ENCODE data around the gene CSRNP3.

CSRNP3 gene

GRCh38 chr2:165698444-165698884 is 229.0 kb downstream of the CSRNP3 start:
- DNase-seq: peak; percentile 21
- peaks cover 3% of the 10 kb centered on the region for H3K27me3 Mint-ChIP-seq
- no peaks in the 10 kb centered on the region for H3K4me1 Mint-ChIP-seq
- H3K4me3 Mint-ChIP-seq: no peak overlapping the region
- no peak overlapping the region for H3K27ac Mint-ChIP-seq
- no peaks in the 10 kb centered on the region for H3K36me3 Mint-ChIP-seq
- no peaks in the 10 kb centered on the region for H3K9me3 Mint-ChIP-seq
- CTCF ChIA-PET: no interaction called here

DNA sequence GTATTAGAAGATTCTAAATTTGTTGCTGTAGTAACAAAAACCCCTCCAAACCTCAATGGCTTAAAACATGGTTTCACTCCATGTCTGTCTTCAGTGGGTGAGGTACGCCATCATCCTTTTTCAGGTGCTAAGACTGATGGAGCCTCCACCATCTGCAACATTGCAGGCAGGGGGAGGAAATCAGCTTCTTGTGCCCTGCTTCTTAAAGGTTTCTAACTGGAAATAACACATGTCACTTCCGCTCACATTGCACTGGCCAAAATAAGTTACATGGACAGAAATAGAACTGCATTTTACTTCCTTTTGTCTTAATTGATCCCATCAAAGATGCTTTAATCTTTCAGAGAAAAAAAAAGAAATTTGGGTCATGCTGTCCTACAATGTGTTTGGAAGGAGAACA is 230.4 kb downstream of the CSRNP3 start:
- CTCF ChIA-PET: interaction anchor here (1.0 to 1.5 kb wide), 2 partner anchors 19 to 174 kb away, joined by 3 to 5 read pairs; no protein-coding TSS in a partner anchor
- Mint-ChIP-seq H3K9me3 (no peaks in the 10 kb centered on the region), H3K4me1 (no peaks in the 10 kb centered on the region), H3K36me3 (no peaks in the 10 kb centered on the region), H3K27ac (no peak overlapping the region), H3K4me3 (no peak overlapping the region), H3K27me3 (peaks cover 3% of the 10 kb centered on the region)
- no peak for DNase-seq

- Mint-ChIP-seq H3K4me1 (no peaks in the 10 kb centered on the region), H3K4me3 (no peak overlapping the region), H3K27me3 (peaks cover 3% of the 10 kb centered on the region), H3K9me3 (no peaks in the 10 kb centered on the region), H3K27ac (no peak overlapping the region), H3K36me3 (no peaks in the 10 kb centered on the region)
- DNase-seq: no peak
- CTCF ChIA-PET: interaction anchor here (1.0 to 1.5 kb wide), 2 partner anchors 18 to 174 kb away, joined by 3 to 5 read pairs; no protein-coding TSS in a partner anchor
Measured at GRCh38 chr2:165700531-165700930, 231.0 kb downstream of the CSRNP3 start.

DNA sequence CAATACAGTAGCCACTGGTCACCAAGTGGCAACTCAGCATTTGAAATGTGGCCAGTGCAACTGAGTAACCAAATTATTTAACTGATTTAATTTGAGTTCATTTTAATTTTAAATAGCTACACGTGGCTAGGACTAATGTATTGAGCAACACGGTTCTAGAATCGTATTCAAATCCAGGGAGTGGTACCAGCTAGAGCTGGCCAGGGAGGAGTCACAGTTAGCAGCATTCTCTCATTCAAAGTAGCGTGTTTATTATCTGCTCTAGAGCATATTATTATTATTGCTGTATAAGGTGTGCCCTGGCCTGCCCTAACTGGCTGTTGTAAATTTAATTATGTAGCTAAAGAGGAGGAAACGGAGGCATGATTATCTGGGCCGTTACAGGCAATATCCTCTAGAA is 231.6 kb downstream of the CSRNP3 start:
- CTCF ChIA-PET: interaction anchor here (1.5 kb wide), 1 partner anchor 173 kb away, joined by 5 read pairs; no protein-coding TSS in a partner anchor
- Mint-ChIP-seq H3K4me1 (no peaks in the 10 kb centered on the region), H3K9me3 (no peaks in the 10 kb centered on the region), H3K36me3 (no peaks in the 10 kb centered on the region), H3K27me3 (peaks cover 3% of the 10 kb centered on the region), H3K4me3 (no peak overlapping the region), H3K27ac (no peak overlapping the region)
- no peak for DNase-seq

DNA sequence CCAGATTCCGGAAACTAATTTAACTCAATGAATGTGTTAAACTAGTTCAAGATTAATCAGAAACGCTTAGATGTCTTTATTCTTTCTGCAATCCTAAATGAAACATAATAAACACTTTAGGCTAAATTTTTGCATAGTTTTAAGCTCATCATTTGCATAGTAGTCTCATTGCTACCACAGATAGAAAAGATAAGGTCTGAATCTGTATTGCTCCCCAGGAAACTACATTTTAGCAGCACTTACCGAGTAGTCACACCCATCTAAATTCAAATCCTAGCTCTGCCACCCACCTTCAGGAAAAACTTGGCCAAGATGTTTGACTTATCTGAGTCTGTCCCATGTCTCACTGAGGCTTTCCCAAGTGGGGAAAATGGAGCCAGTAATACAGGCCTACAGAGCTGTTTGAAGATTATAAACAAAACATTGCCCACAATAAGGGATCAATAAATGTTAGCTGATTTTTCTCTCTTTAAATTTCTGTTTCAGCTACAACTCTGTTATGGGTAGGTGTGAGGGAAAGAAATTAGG is 237.5 kb downstream of the CSRNP3 start:
- H3K4me1 Mint-ChIP-seq: no peaks in the 10 kb centered on the region
- H3K27me3 Mint-ChIP-seq: no peaks in the 10 kb centered on the region
- no peak overlapping the region for H3K4me3 Mint-ChIP-seq
- H3K9me3 Mint-ChIP-seq: no peaks in the 10 kb centered on the region
- no peak overlapping the region for H3K27ac Mint-ChIP-seq
- no peaks in the 10 kb centered on the region for H3K36me3 Mint-ChIP-seq
- no peak for DNase-seq
- CTCF ChIA-PET: no interaction called here

DNA sequence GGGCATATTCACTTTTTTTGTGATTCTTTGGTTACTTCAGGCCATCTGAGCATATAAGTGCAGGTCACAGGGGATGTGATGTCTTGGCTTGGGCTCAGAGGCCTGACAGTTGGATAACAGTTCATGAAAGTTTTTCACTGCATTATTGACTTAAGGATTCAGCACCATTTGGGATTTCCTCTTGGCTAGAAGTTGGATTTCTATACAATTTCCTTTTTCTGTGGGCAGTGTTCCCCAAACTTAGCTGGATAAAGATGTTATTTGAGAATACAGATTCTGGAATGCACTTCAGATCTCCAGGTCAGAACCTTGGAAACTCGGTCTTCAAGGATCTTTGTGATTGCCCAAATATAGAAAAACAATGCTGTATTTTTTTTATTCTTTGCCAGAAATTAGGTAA is 246.6 kb downstream of the CSRNP3 start:
- H3K4me3 Mint-ChIP-seq: no peak overlapping the region
- no peaks in the 10 kb centered on the region for H3K4me1 Mint-ChIP-seq
- H3K27ac Mint-ChIP-seq: no peak overlapping the region
- CTCF ChIA-PET: no interaction called here
- no peaks in the 10 kb centered on the region for H3K27me3 Mint-ChIP-seq
- H3K9me3 Mint-ChIP-seq: no peaks in the 10 kb centered on the region
- H3K36me3 Mint-ChIP-seq: no peaks in the 10 kb centered on the region
- DNase-seq: no peak

GRCh38 chr2:165718610-165719210 is 249.2 kb downstream of the CSRNP3 start:
- CTCF ChIA-PET: interaction anchor here (0.9 kb wide), 1 partner anchor 19 kb away, joined by 3 read pairs; no protein-coding TSS in a partner anchor
- no peaks in the 10 kb centered on the region for H3K36me3 Mint-ChIP-seq
- H3K4me1 Mint-ChIP-seq: no peaks in the 10 kb centered on the region
- H3K9me3 Mint-ChIP-seq: no peaks in the 10 kb centered on the region
- no peak for DNase-seq
- no peak overlapping the region for H3K27ac Mint-ChIP-seq
- H3K27me3 Mint-ChIP-seq: no peaks in the 10 kb centered on the region
- no peak overlapping the region for H3K4me3 Mint-ChIP-seq

- no peak for DNase-seq
- H3K27me3 Mint-ChIP-seq: peaks cover 3% of the 10 kb centered on the region
- no peaks in the 10 kb centered on the region for H3K9me3 Mint-ChIP-seq
- H3K27ac Mint-ChIP-seq: no peak overlapping the region
- H3K4me1 Mint-ChIP-seq: no peaks in the 10 kb centered on the region
- CTCF ChIA-PET: no interaction called here
- no peak overlapping the region for H3K4me3 Mint-ChIP-seq
- no peaks in the 10 kb centered on the region for H3K36me3 Mint-ChIP-seq
Measured at GRCh38 chr2:165720511-165720910, 251.0 kb downstream of the CSRNP3 start.

DNA sequence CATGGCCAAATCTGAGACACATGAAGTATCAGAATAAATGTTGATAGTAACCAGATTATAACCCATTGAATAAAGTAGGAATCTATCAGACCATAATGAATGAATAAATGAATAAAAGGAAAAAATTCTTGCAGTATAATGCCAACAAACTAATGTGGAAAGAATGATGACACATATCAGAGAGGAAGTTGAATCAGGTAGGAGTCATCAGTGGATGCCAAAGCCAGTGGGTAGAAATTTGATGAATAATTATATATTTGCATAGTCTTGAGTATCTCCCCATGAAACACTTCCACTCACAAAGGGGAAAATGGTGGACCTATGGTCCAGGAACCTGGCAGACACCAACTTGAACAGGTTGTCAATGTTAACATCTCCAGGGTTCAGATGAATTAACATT is 255.9 kb downstream of the CSRNP3 start:
- Mint-ChIP-seq H3K9me3 (no peaks in the 10 kb centered on the region), H3K36me3 (no peaks in the 10 kb centered on the region), H3K27me3 (peaks cover 3% of the 10 kb centered on the region), H3K4me1 (no peaks in the 10 kb centered on the region), H3K27ac (no peak overlapping the region), H3K4me3 (no peak overlapping the region)
- no peak for DNase-seq
- CTCF ChIA-PET: no interaction called here
